ENCODE measurements around the gene MYO5B. TPM values are rescaled to one million over a fixed set of nuclear protein-coding genes. Genes with fewer than 3 reads are reported as not detected.

The MYO5B gene
- total RNA-seq, 2 experiments from 2014 or later: 0.02 TPM; not detected in 1

GRCh38 chr18:50013363-50014138, 181.4 kb downstream of the MYO5B start:
- H3K4me3 Mint-ChIP-seq: no peak overlapping the region
- H3K4me1 Mint-ChIP-seq: no peaks in the 10 kb centered on the region
- H3K9me3 Mint-ChIP-seq (ENCODE audit: low read depth): no peaks in the 10 kb centered on the region
- ATAC-seq: no peak
- CTCF ChIA-PET: no interaction called here
- H3K36me3 Mint-ChIP-seq: no peaks in the 10 kb centered on the region
- H3K27ac Mint-ChIP-seq: no peak overlapping the region
- DNase-seq: no peak
- peaks cover 33% of the 10 kb centered on the region for H3K27me3 Mint-ChIP-seq

GRCh38 chr18:50011813-50012435, 183.0 kb downstream of the MYO5B start:
- Mint-ChIP-seq H3K4me3 (no peak overlapping the region), H3K27me3 (peaks cover 33% of the 10 kb centered on the region)
- CTCF ChIA-PET: interaction anchor here (1.1 kb wide), 1 partner anchor 345 kb away, joined by 7 read pairs; no protein-coding TSS in a partner anchor

GRCh38 chr18:50009773-50010335, 185.1 kb downstream of the MYO5B start:
- H3K27ac Mint-ChIP-seq: no peak overlapping the region
- DNase-seq (peak; percentile 67), ATAC-seq (peak; percentile 93)
- peaks cover 24% of the 10 kb centered on the region for H3K27me3 Mint-ChIP-seq
- H3K4me3 Mint-ChIP-seq: no peak overlapping the region
- CTCF ChIA-PET: no interaction called here
- no peaks in the 10 kb centered on the region for H3K4me1 Mint-ChIP-seq
- H3K36me3 Mint-ChIP-seq: no peaks in the 10 kb centered on the region
- no peaks in the 10 kb centered on the region for H3K9me3 Mint-ChIP-seq (ENCODE audit: low read depth)

More at GRCh38 chr18:50011813-50012435, 183.0 kb downstream of the MYO5B start:
- H3K4me1 Mint-ChIP-seq: no peaks in the 10 kb centered on the region
- DNase-seq: no peak
- ATAC-seq: no peak
- H3K9me3 Mint-ChIP-seq (ENCODE audit: low read depth): no peaks in the 10 kb centered on the region
- H3K27ac Mint-ChIP-seq: no peak overlapping the region
- no peaks in the 10 kb centered on the region for H3K36me3 Mint-ChIP-seq

GRCh38 chr18:50008306-50008705, 186.6 kb downstream of the MYO5B start:
- DNase-seq (no peak), ATAC-seq (no peak)
- H3K27me3 Mint-ChIP-seq: peaks cover 26% of the 10 kb centered on the region
- no peaks in the 10 kb centered on the region for H3K36me3 Mint-ChIP-seq
- no peaks in the 10 kb centered on the region for H3K9me3 Mint-ChIP-seq (ENCODE audit: low read depth)
- CTCF ChIA-PET: no interaction called here
- H3K27ac Mint-ChIP-seq: no peak overlapping the region
- H3K4me3 Mint-ChIP-seq: no peak overlapping the region
- no peaks in the 10 kb centered on the region for H3K4me1 Mint-ChIP-seq

- DNase-seq (no peak), ATAC-seq (no peak)
- peaks cover 35% of the 10 kb centered on the region for H3K27me3 Mint-ChIP-seq
- no peak overlapping the region for H3K4me3 Mint-ChIP-seq
- no peak overlapping the region for H3K27ac Mint-ChIP-seq
- H3K4me1 Mint-ChIP-seq: no peaks in the 10 kb centered on the region
- H3K36me3 Mint-ChIP-seq: no peaks in the 10 kb centered on the region
- CTCF ChIA-PET: interaction anchor here (1.9 kb wide), 1 partner anchor 351 kb away, joined by 7 read pairs; no protein-coding TSS in a partner anchor
- H3K9me3 Mint-ChIP-seq (ENCODE audit: low read depth): no peaks in the 10 kb centered on the region
Measured at GRCh38 chr18:50006470-50007046, 188.4 kb downstream of the MYO5B start.

- H3K9me3 Mint-ChIP-seq (ENCODE audit: low read depth): no peaks in the 10 kb centered on the region
- ATAC-seq (no peak), DNase-seq (no peak)
- H3K36me3 Mint-ChIP-seq: no peaks in the 10 kb centered on the region
- CTCF ChIA-PET: no interaction called here
- H3K4me1 Mint-ChIP-seq: no peaks in the 10 kb centered on the region
- no peak overlapping the region for H3K4me3 Mint-ChIP-seq
- H3K27me3 Mint-ChIP-seq: peaks cover 43% of the 10 kb centered on the region
- no peak overlapping the region for H3K27ac Mint-ChIP-seq
Measured at GRCh38 chr18:50004013-50004412, 190.9 kb downstream of the MYO5B start.

- Mint-ChIP-seq H3K27ac (no peak overlapping the region), H3K9me3 (ENCODE audit: low read depth) (no peaks in the 10 kb centered on the region), H3K36me3 (no peaks in the 10 kb centered on the region), H3K4me3 (no peak overlapping the region), H3K27me3 (peaks cover 45% of the 10 kb centered on the region), H3K4me1 (no peaks in the 10 kb centered on the region)
- no peak for ATAC-seq
- CTCF ChIA-PET: no interaction called here
- no peak for DNase-seq
Measured at GRCh38 chr18:50002781-50003180, 192.2 kb downstream of the MYO5B start.

GRCh38 chr18:50000227-50000626, 194.7 kb downstream of the MYO5B start:
- Mint-ChIP-seq H3K4me1 (no peaks in the 10 kb centered on the region), H3K4me3 (no peak overlapping the region), H3K27me3 (peaks cover 45% of the 10 kb centered on the region), H3K36me3 (no peaks in the 10 kb centered on the region), H3K27ac (no peak overlapping the region), H3K9me3 (ENCODE audit: low read depth) (no peaks in the 10 kb centered on the region)
- DNase-seq (no peak), ATAC-seq (no peak)
- CTCF ChIA-PET: no interaction called here

- H3K4me1 Mint-ChIP-seq: no peaks in the 10 kb centered on the region
- CTCF ChIA-PET: no interaction called here
- no peak overlapping the region for H3K27ac Mint-ChIP-seq
- ATAC-seq (no peak), DNase-seq (no peak)
- peaks cover 39% of the 10 kb centered on the region for H3K27me3 Mint-ChIP-seq
- H3K36me3 Mint-ChIP-seq: no peaks in the 10 kb centered on the region
- no peaks in the 10 kb centered on the region for H3K9me3 Mint-ChIP-seq (ENCODE audit: low read depth)
- H3K4me3 Mint-ChIP-seq: no peak overlapping the region
Measured at GRCh38 chr18:49999128-49999527, 195.8 kb downstream of the MYO5B start.

- no peaks in the 10 kb centered on the region for H3K9me3 Mint-ChIP-seq (ENCODE audit: low read depth)
- no peaks in the 10 kb centered on the region for H3K36me3 Mint-ChIP-seq
- DNase-seq (no peak), ATAC-seq (no peak)
- peaks cover 23% of the 10 kb centered on the region for H3K27me3 Mint-ChIP-seq
- no peak overlapping the region for H3K4me3 Mint-ChIP-seq
- no peak overlapping the region for H3K27ac Mint-ChIP-seq
- CTCF ChIA-PET: no interaction called here
- no peaks in the 10 kb centered on the region for H3K4me1 Mint-ChIP-seq
Measured at GRCh38 chr18:49997558-49997957, 197.4 kb downstream of the MYO5B start.

- H3K27me3 Mint-ChIP-seq: peaks cover 19% of the 10 kb centered on the region
- DNase-seq (no peak), ATAC-seq (no peak)
- no peaks in the 10 kb centered on the region for H3K36me3 Mint-ChIP-seq
- CTCF ChIA-PET: no interaction called here
- H3K9me3 Mint-ChIP-seq (ENCODE audit: low read depth): no peaks in the 10 kb centered on the region
- no peak overlapping the region for H3K4me3 Mint-ChIP-seq
- H3K4me1 Mint-ChIP-seq: peaks cover 1% of the 10 kb centered on the region
- no peak overlapping the region for H3K27ac Mint-ChIP-seq
Measured at GRCh38 chr18:49994410-49994809, 200.5 kb downstream of the MYO5B start.

- Mint-ChIP-seq H3K4me1 (peaks cover 6% of the 10 kb centered on the region), H3K36me3 (no peaks in the 10 kb centered on the region), H3K4me3 (no peak overlapping the region), H3K27me3 (peaks cover 11% of the 10 kb centered on the region), H3K27ac (no peak overlapping the region), H3K9me3 (ENCODE audit: low read depth) (no peaks in the 10 kb centered on the region)
- ATAC-seq (no peak), DNase-seq (no peak)
- CTCF ChIA-PET: no interaction called here
Measured at GRCh38 chr18:49993299-49993698, 201.6 kb downstream of the MYO5B start.

- no peaks in the 10 kb centered on the region for H3K36me3 Mint-ChIP-seq
Measured at GRCh38 chr18:49988733-49989132, 206.2 kb downstream of the MYO5B start.

GRCh38 chr18:49988101-49988500, 206.8 kb downstream of the MYO5B start:
- Mint-ChIP-seq H3K27me3 (peaks cover 11% of the 10 kb centered on the region), H3K27ac (no peak overlapping the region), H3K4me1 (peaks cover 6% of the 10 kb centered on the region), H3K9me3 (ENCODE audit: low read depth) (no peaks in the 10 kb centered on the region), H3K36me3 (no peaks in the 10 kb centered on the region), H3K4me3 (no peak overlapping the region)
- DNase-seq (no peak), ATAC-seq (no peak)
- CTCF ChIA-PET: no interaction called here

More at GRCh38 chr18:49988733-49989132, 206.2 kb downstream of the MYO5B start:
- CTCF ChIA-PET: no interaction called here
- H3K4me1 Mint-ChIP-seq: peaks cover 6% of the 10 kb centered on the region
- ATAC-seq (no peak), DNase-seq (no peak)
- no peak overlapping the region for H3K4me3 Mint-ChIP-seq
- H3K9me3 Mint-ChIP-seq (ENCODE audit: low read depth): no peaks in the 10 kb centered on the region
- H3K27me3 Mint-ChIP-seq: peaks cover 11% of the 10 kb centered on the region
- no peak overlapping the region for H3K27ac Mint-ChIP-seq
